ENCODE results near the gene HIC2. TPM values are rescaled to one million over a fixed set of nuclear protein-coding genes. Genes with fewer than 3 reads are reported as not detected.

HIC2 gene
- total RNA-seq, 3 donors from 2014 or later (not counting 1 experiment from before 2014, with no cell fraction given), result 6.3 to 10.2 (median 7.7) TPM

DNA sequence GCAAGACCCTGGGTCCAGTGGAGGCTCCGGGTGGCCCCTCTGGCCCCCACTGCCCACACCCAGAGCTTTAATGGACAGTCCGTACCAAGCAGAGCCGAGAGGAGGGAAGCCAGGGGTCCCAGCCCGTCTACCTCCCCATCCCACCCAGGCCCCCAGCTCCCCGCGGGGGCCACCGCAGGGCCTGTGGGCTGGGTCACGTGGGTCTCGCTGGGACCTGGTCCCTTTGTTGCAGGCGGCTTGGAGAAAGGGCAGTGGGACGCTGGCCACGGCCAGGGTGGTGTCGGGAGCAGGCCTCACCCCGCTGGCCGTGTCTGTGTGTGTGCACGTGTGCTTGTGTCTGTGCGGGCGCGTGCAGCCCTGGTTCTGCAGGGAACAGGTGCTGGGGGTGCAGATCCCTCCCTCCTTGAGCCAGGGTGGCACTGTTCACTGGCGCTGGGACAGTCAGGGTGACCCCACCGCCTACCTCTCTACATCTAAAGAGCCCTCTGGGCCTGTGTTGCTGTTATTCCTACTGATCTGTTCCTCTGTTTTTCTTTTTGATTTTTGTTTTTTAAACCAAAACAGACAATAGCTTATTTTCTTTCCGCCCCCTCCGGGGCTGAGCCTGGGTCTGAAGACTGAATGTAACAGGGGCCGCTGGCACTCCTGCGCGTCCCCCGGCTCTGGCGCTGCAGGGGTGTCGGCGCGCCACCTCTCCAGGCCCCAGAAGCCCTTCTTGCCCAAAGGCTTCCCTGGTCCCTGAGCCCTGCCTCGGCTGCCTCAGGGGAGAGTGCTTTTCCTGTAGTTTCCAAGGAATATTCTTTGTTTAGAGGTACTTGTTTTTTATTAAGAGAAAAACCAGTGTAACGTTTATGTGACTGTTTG lies 29.9 kb downstream of the HIC2 start:
- intact Hi-C loops (cut with micrococcal nuclease), result no loop called here
- no peak for TF ChIP-seq CTCF (IDR thresholded peaks at IDR 0.05)
- H3K27me3 Mint-ChIP-seq (ENCODE audit: low read depth in 2 of 2), result no peaks in the 10 kb centered on the region
- no peaks in the 10 kb centered on the region for H3K27me3 ChIP-seq (ENCODE audit: control insufficient read depth, insufficient read depth, low read length)
- no peaks in the 10 kb centered on the region for H3K9me3 ChIP-seq (ENCODE audit: control insufficient read depth, insufficient read depth, low read length)
- H3K4me1 Mint-ChIP-seq, result no peaks in the 10 kb centered on the region
- no peak overlapping the region for H3K27ac ChIP-seq (ENCODE audit: low read length)
- H3K36me3 ChIP-seq (ENCODE audit: control insufficient read depth, insufficient read depth, low read length), result peaks cover 14% of the 10 kb centered on the region
- H3K9me3 Mint-ChIP-seq, result no peaks in the 10 kb centered on the region
- no peaks in the 10 kb centered on the region for H3K36me3 Mint-ChIP-seq
- H3K4me3 Mint-ChIP-seq, result no peak overlapping the region
- H3K4me3 ChIP-seq (ENCODE audit: low read length), result no peak overlapping the region
- no peaks in the 10 kb centered on the region for H3K4me1 ChIP-seq (ENCODE audit: control insufficient read depth, insufficient read depth, low read length)
- DNase-seq, result no peak
- ATAC-seq, result no peak
- WGBS (ENCODE audit: insufficient coverage), result 96% methylated on average over 33 of the region's 33 CpGs
- no peak overlapping the region for H3K27ac Mint-ChIP-seq

DNA sequence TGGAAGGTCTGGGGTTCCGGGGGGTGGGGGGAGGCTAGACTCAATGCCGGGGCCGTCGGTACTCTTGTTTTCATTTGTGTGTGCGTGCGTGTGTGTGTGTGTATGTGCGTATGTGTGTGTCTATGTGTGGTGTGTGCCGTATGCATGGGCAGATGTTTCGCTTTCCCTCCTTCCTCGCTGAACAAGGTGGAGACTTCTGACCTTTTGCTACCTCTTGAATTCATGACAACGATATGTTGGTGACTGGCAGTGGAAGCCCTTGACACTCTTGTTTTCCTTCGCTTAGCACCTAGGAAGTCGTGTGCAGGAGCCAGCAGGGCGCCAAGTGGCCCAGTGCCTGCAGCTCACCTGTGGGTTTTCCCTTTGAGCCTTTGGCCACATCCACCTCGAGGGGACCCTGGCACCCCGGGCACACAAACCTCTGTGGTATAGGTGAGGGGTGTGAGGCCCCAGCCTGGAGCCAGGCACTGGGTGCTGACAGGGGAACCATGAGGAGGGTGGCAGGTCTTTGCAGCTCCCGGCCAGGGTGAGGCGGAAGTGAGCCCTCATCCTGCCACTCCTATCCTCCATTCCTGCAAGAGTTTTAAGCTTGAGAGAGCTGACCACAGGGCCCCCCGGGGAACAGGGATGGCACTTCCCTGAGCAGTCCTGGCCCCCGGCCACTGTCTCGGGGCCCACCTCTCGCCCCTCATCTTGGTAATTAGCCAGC lies 30.7 kb downstream of the HIC2 start:
- H3K9me3 ChIP-seq (ENCODE audit: control insufficient read depth, insufficient read depth, low read length), result no peaks in the 10 kb centered on the region
- no peaks in the 10 kb centered on the region for H3K36me3 Mint-ChIP-seq
- peaks cover 14% of the 10 kb centered on the region for H3K36me3 ChIP-seq (ENCODE audit: control insufficient read depth, insufficient read depth, low read length)
- H3K27ac Mint-ChIP-seq, result no peak overlapping the region
- no peaks in the 10 kb centered on the region for H3K4me1 Mint-ChIP-seq
- no peak overlapping the region for H3K4me3 ChIP-seq (ENCODE audit: low read length)
- 86% methylated on average over 22 of the region's 22 CpGs for WGBS (ENCODE audit: insufficient coverage)
- no peaks in the 10 kb centered on the region for H3K4me1 ChIP-seq (ENCODE audit: control insufficient read depth, insufficient read depth, low read length)
- peak in 1 of 3 donors; percentile 21 for ATAC-seq
- H3K9me3 Mint-ChIP-seq, result no peaks in the 10 kb centered on the region
- no peak overlapping the region for H3K4me3 Mint-ChIP-seq
- no peak overlapping the region for H3K27ac ChIP-seq (ENCODE audit: low read length)
- H3K27me3 Mint-ChIP-seq (ENCODE audit: low read depth in 2 of 2), result no peaks in the 10 kb centered on the region
- no peak for DNase-seq
- no peaks in the 10 kb centered on the region for H3K27me3 ChIP-seq (ENCODE audit: control insufficient read depth, insufficient read depth, low read length)
- intact Hi-C loops (cut with micrococcal nuclease), result no loop called here
- no peak for TF ChIP-seq CTCF (IDR thresholded peaks at IDR 0.05)

DNA sequence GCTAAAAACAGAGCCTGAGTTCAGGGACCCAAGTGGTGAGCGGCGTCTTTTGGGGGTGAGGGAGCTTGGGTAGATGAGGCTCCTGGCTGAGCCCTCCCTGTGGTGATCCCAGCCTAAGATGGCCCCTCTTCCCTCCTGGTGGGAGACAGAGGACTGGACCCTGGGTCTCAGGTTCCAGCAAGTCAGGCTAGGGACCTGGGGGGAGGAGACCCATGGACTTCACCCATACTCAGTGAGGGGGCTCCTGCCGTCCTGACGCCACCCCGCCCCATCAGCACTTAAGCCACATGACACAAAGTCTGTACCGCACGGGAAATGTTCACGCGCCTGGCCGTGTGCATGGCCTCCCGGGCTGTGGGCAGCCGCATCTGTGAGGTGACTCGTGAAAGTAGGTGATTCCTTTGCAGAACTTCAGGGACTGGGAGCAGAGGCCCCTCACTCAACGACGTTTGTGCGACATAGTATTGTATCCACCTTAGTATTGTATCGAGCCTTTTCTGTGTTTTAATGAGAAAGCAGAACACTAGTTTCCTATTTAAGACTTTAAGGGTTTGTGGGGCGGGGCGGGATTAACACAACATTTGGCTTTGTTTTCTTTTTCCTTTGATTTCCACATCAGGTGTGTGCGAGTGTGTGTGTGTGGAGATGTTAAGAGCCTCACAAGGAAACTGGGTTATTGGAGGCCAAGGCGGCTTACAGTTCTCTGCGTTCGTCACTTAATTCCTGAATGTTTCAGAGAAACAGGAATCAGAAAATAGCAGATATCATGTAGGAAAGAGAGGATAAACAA lies 31.7 kb downstream of the HIC2 start:
- intact Hi-C loops (cut with micrococcal nuclease), result no loop called here
- Mint-ChIP-seq H3K27ac (no peak overlapping the region), H3K36me3 (no peaks in the 10 kb centered on the region), H3K27me3 (ENCODE audit: low read depth in 2 of 2) (no peaks in the 10 kb centered on the region), H3K4me3 (no peak overlapping the region), H3K9me3 (no peaks in the 10 kb centered on the region), H3K4me1 (no peaks in the 10 kb centered on the region)
- H3K4me1 ChIP-seq (ENCODE audit: control insufficient read depth, insufficient read depth, low read length), result no peaks in the 10 kb centered on the region
- H3K36me3 ChIP-seq (ENCODE audit: control insufficient read depth, insufficient read depth, low read length), result peaks cover 14% of the 10 kb centered on the region
- DNase-seq, result no peak
- H3K27ac ChIP-seq (ENCODE audit: low read length), result no peak overlapping the region
- H3K27me3 ChIP-seq (ENCODE audit: control insufficient read depth, insufficient read depth, low read length), result no peaks in the 10 kb centered on the region
- ATAC-seq, result peak in 2 of 3 donors; percentile 25 to 27
- no peaks in the 10 kb centered on the region for H3K9me3 ChIP-seq (ENCODE audit: control insufficient read depth, insufficient read depth, low read length)
- 84% methylated on average over 22 of the region's 23 CpGs for WGBS (ENCODE audit: insufficient coverage)
- H3K4me3 ChIP-seq (ENCODE audit: low read length), result no peak overlapping the region
- TF ChIP-seq CTCF (IDR thresholded peaks at IDR 0.05), result no peak
